Spleen (tissue), 11 donors: ENCODE data around the gene PDE10A. TPM values are rescaled to one million over a fixed set of nuclear protein-coding genes. Genes with fewer than 3 reads are reported as not detected.

ENCODE experiments used
- DNase-seq: peaks from one replicate; pipeline ENCODE4 v3.0.0-alpha.2; 2020
- H3K27ac ChIP-seq, 8 donors: fragments of 200-600 bp; sonication (generic) in 7 of 8; 1 replicate in 4 of 8; 2 replicates in 4 of 8; pipeline versions ENCODE4 v1.5.0 to v1.8.0; 2016 to 2021; ENCODE audit warnings: inconsistent platforms in 4 of 8, mild to moderate bottlenecking in 4 of 8, moderate library complexity in 1 of 8
- H3K27me3 ChIP-seq, 7 donors: fragments of 200-600 bp; sonication (generic) in 6 of 7; replicated peaks in 1 of 7; 1 replicate in 4 of 7; 2 replicates in 3 of 7; pipeline versions ENCODE4 v1.5.0 to v1.8.0; 2016 to 2021; ENCODE audit warnings: inconsistent platforms in 3 of 7, mild to moderate bottlenecking in 1 of 7
- H3K36me3 ChIP-seq, 6 donors: fragments of 200-600 bp; sonication (generic) in 5 of 6; 1 replicate in 4 of 6; 2 replicates in 2 of 6; pipeline versions ENCODE4 v1.5.0 to v1.8.0; 2016 to 2021; ENCODE audit warnings: inconsistent platforms in 2 of 6
- H3K4me1 ChIP-seq, 6 donors: fragments of 200-600 bp; sonication (generic) in 5 of 6; 1 replicate in 3 of 6; 2 replicates in 3 of 6; pipeline versions ENCODE4 v1.5.0 to v1.8.0; 2016 to 2021; ENCODE audit warnings: inconsistent platforms in 3 of 6
- H3K4me3 ChIP-seq, 8 donors: fragments of 200-600 bp; sonication (generic) in 7 of 8; 1 replicate in 4 of 8; 2 replicates in 4 of 8; pipeline versions ENCODE4 v1.5.0 to v1.8.0; 2016 to 2021; ENCODE audit warnings: inconsistent platforms in 4 of 8, mild to moderate bottlenecking in 4 of 8, moderate library complexity in 2 of 8
- H3K9me3 ChIP-seq, 8 donors: fragments of 200-600 bp; sonication (generic) in 7 of 8; 1 replicate in 4 of 8; 2 replicates in 4 of 8; pipeline versions ENCODE4 v1.5.0 to v1.8.0; 2016 to 2021; ENCODE audit warnings: inconsistent platforms in 4 of 8
- POLR2A ChIP-seq, 3 donors: fragments of 450-650 bp; IDR thresholded peaks; one replicate each; pipeline ENCODE4 v1.5.1; 2017; ENCODE audit warnings: antibody characterized with exemption in 3 of 3, mild to moderate bottlenecking in 1 of 3
- POLR2AphosphoS5 ChIP-seq, 3 donors: sonication (generic); formaldehyde crosslinking; IDR thresholded peaks; one replicate each; pipeline ENCODE4 v1.5.1; 2017; ENCODE audit warnings: antibody characterized with exemption in 3 of 3
- WGBS, 5 donors: extraction: QIAGEN DNeasy Blood & Tissue Kit in 3 of 5; methylation state at CpG; one replicate each; pipeline versions ENCODE4 v1.1.5 to v1.1.7; 2013 to 2018; 5-methylcytosine and 5-hydroxymethylcytosine counted together
- intact Hi-C: fragments of 100-400 bp; cut with DNase I; formaldehyde crosslinking; loops from one replicate; pipeline ENCODE4 v1.15.0; 2023; ENCODE audit warnings: low total_unique reads
- polyA plus RNA-seq, 3 donors: library from polyadenylated mRNA; stranded (reverse); fragments of 200-250 nt; gene quantifications; one replicate each; pipeline ENCODE4 v1.2.1, GENCODE V29; 2013
- total RNA-seq, 7 donors: library from RNA; depleted of rRNA in 3 of 7; stranded (reverse); fragments of >200 nt in 3 of 7; fragmentation: NEBNext Ultra II Directional in 4 of 7; extraction: Animal tissue kit (Norgen Biotek cat#: 25700) in 4 of 7; gene quantifications; one replicate each; pipeline versions ENCODE4 v1.1.0 to v1.2.1, GENCODE V29; 2016 to 2021
- TF ChIP-seq, protein P1 (sequence below), 11 experiments: fragments of 200-600 bp in 7 of 11; fragments of 450-650 bp in 4 of 11; sonication (generic) in 4 of 11; IDR thresholded peaks in 8 of 11; conservative IDR thresholded peaks in 3 of 11; 1 replicate in 7 of 11; 2 replicates in 4 of 11; pipeline versions ENCODE4 v1.4.0 to v1.8.0; 2016 to 2021; ENCODE audit warnings: antibody characterized with exemption in 11 of 11, inconsistent platforms in 4 of 11, mild to moderate bottlenecking in 1 of 11
- donor health status: healthy with polysubstance abuse.
- donor health status: DM: no; HTN: no; CAD: no; lungs with moderate emphysema.
- donor health status: DM: no; HTN: no; CAD: no.
- donor health status: Bipolar disorder and iron deficiency.
- donor health status: healthy.
- donor health status: DM: no; HTN: no; CAD: no.
- donor health status: DM: yes; HTN: yes; CAD: no.

Gene PDE10A
- total and polyA plus RNA-seq, 10 donors: 1.1 to 28.2 (median 9.6) TPM

DNA sequence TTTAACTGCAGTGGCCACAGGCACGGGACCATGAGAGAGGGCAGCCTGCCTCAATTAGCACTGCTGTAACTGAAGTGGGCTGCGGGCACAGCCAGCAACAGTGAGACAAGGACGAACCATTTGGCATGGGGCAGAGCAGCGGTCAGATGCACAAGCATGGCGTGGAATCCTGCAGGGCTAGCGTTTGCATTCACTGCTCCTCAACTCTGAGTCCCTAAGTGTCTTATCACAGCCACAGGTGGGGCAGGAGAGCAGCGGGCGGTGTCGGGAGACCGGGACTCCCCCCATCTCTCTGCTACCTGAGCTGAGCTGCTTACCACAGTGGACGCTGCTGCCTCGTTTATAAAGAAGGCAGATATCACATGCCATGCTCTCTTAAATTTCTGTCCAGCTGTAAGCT is 31.3 kb upstream of the PDE10A start:
- H3K36me3 ChIP-seq: no peaks in the 10 kb centered on the region
- peak overlapping the region in 1 of 8 donors; percentile 7 for H3K27ac ChIP-seq
- no peaks in the 10 kb centered on the region for H3K4me1 ChIP-seq
- no peak for TF ChIP-seq POLR2AphosphoS5 (IDR thresholded peaks at IDR 0.05)
- TF ChIP-seq, protein P1, sequence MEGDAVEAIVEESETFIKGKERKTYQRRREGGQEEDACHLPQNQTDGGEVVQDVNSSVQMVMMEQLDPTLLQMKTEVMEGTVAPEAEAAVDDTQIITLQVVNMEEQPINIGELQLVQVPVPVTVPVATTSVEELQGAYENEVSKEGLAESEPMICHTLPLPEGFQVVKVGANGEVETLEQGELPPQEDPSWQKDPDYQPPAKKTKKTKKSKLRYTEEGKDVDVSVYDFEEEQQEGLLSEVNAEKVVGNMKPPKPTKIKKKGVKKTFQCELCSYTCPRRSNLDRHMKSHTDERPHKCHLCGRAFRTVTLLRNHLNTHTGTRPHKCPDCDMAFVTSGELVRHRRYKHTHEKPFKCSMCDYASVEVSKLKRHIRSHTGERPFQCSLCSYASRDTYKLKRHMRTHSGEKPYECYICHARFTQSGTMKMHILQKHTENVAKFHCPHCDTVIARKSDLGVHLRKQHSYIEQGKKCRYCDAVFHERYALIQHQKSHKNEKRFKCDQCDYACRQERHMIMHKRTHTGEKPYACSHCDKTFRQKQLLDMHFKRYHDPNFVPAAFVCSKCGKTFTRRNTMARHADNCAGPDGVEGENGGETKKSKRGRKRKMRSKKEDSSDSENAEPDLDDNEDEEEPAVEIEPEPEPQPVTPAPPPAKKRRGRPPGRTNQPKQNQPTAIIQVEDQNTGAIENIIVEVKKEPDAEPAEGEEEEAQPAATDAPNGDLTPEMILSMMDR (IDR thresholded peaks at IDR 0.05 in 8 of 11, conservative IDR thresholded peaks at IDR 0.05 in 3 of 11): no peak
- TF ChIP-seq POLR2A (IDR thresholded peaks at IDR 0.05): no peak
- peaks cover 0 to 17% (median 13%) of the 10 kb centered on the region in 8 donors for H3K9me3 ChIP-seq
- no peak for DNase-seq
- 68 to 77% (median 73%) methylated on average over 12 of the region's 12 CpGs for WGBS, 5 donors
- no peaks in the 10 kb centered on the region for H3K27me3 ChIP-seq
- intact Hi-C loops: no loop called here
- peak overlapping the region in 2 of 8 donors; percentile 13 to 35 for H3K4me3 ChIP-seq

DNA sequence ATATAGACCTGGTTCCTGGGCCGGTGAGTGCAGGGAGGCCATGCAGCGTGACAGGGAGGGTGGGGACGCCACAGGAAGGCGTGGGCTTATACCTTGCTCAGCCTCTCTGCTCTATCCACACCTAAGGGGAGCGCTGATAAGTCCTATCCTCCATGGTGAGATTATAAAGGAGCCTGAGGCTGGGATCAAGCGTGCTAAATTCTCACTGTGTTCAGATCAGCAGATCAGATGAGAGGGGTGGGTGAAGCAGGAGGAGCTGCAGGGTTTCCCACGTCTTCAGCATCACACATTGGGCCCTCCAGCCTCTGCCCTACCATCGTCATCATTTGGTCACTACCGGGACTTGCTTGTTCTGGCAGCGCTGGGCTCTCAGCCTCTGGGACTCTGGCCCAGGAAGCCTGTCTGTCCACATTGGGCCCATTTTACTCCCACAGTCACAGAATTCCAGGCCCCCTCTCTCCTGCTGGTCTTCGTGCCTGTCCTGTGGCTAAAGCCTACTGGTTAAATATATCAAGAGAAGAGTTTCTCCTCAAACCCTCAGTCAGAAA is 29.1 kb upstream of the PDE10A start:
- TF ChIP-seq POLR2A (IDR thresholded peaks at IDR 0.05): no peak
- TF ChIP-seq, protein P1 (IDR thresholded peaks at IDR 0.05 in 8 of 11, conservative IDR thresholded peaks at IDR 0.05 in 3 of 11): no peak
- no peak for TF ChIP-seq POLR2AphosphoS5 (IDR thresholded peaks at IDR 0.05)
- no peak for DNase-seq
- Histone ChIP-seq H3K9me3 (peaks cover 0 to 2% (median 0%) of the 10 kb centered on the region in 8 donors), H3K27ac (no peak overlapping the region), H3K4me3 (no peak overlapping the region), H3K36me3 (no peaks in the 10 kb centered on the region), H3K4me1 (no peaks in the 10 kb centered on the region), H3K27me3 (no peaks in the 10 kb centered on the region)
- intact Hi-C loops: no loop called here
- WGBS, 5 donors: 81 to 90% (median 84%) methylated on average over 11 of the region's 11 CpGs

DNA sequence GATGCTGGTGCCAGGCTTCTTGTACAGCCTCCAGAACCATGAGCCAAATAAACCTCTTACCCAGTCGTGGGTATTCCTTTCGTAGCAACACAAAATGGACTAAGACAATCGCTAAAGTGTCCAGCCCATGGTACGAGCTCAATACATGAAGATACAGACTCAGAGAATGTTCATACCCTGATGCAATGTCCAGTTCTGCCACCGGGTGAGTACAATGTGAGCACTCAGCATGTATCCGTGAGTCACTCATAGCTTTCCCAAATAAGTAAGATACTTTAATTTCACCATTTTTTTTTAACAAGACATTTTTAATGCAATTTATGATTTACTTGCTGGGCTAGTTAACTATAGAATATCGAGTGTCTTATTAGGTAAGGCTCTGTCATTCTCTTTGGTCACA is 26.7 kb upstream of the PDE10A start:
- intact Hi-C loops: no loop called here
- Histone ChIP-seq H3K27ac (no peak overlapping the region), H3K9me3 (peaks cover 0 to 2% (median 0%) of the 10 kb centered on the region in 8 donors), H3K27me3 (no peaks in the 10 kb centered on the region), H3K4me1 (no peaks in the 10 kb centered on the region), H3K4me3 (no peak overlapping the region), H3K36me3 (no peaks in the 10 kb centered on the region)
- TF ChIP-seq POLR2AphosphoS5 (IDR thresholded peaks at IDR 0.05): no peak
- TF ChIP-seq, protein P1 (IDR thresholded peaks at IDR 0.05 in 8 of 11, conservative IDR thresholded peaks at IDR 0.05 in 3 of 11): no peak
- no peak for TF ChIP-seq POLR2A (IDR thresholded peaks at IDR 0.05)
- no peak for DNase-seq
- 82 to 91% (median 84%) methylated on average over 7 of the region's 7 CpGs for WGBS, 5 donors

DNA sequence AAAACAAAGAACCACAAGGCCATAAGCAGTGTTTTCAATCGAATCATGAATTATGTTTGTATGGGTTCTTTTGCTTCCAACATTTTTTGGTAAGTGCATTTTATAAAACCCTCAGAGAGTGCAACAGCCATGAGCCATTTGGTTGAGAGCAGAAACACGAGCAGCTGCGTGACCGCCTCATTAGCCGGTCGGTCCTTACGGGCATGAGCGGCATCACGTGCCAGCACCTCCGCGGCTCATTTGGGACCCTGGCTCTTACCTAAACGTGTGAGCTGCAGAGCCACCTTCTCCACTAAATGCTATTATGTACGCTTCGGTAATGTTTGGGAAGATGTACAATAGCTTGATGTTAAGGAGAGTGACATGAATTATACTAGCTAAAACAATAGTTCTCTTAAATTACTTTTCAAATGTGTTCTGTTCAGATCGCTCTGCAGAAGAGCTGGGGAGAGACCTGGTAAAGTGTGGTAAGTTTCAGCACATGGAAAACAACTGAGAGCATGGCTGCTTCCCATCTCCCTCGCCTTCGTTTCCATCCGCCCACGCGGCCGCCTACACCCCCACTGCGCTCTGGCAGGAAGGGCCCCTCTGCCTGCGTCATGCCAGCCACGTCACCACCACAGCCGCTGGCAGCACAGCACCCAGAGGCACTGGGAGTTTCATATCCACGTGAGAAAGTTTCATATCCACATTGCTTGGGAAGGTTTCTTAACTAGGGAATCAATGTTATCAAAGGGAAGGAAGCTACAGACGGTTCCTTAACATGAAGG is 23.7 kb upstream of the PDE10A start:
- intact Hi-C loops: no loop called here
- 88 to 90% (median 90%) methylated on average over 27 of the region's 27 CpGs for WGBS, 5 donors
- H3K27me3 ChIP-seq: no peaks in the 10 kb centered on the region
- no peak overlapping the region for H3K27ac ChIP-seq
- H3K4me3 ChIP-seq: no peak overlapping the region
- H3K9me3 ChIP-seq: peaks cover 0 to 2% (median 0%) of the 10 kb centered on the region in 8 donors
- H3K4me1 ChIP-seq: no peaks in the 10 kb centered on the region
- DNase-seq: no peak
- H3K36me3 ChIP-seq: no peaks in the 10 kb centered on the region
- TF ChIP-seq, protein P1 (IDR thresholded peaks at IDR 0.05 in 8 of 11, conservative IDR thresholded peaks at IDR 0.05 in 3 of 11): no peak
